ENCODE results near the gene KDM4B. TPM values are rescaled to one million over a fixed set of nuclear protein-coding genes. Genes with fewer than 3 reads are reported as not detected.

Gene KDM4B
- total RNA-seq, 2 donors from 2014 or later: 27.8 to 38.5 TPM

DNA sequence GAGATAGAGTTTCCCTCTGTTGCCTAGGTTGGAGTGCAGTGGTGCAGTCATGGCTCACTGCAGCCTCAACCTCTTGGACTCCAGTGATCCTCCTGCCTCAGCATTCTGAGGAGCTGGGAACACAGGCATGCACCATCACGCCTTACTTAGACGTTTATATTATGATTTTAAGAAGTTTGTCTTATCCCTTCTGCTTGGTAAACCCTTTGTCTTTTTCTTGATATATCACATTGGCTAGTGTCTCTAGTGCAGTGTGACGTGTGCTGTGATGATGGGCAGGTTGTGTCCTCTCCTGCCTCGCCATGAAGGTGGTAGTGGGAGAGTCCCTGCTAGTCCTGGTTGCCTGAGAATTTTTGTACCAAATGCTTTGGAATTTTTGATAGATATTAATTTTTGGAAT, 93.9 kb downstream of the KDM4B start:
- H3K27me3 ChIP-seq (ENCODE audit: control insufficient read depth, insufficient read depth, low read length, poor library complexity, severe bottlenecking): no peaks in the 10 kb centered on the region
- Mint-ChIP-seq H3K27me3 (ENCODE audit: insufficient read depth) (no peaks in the 10 kb centered on the region), H3K4me1 (no peaks in the 10 kb centered on the region), H3K9me3 (peaks cover 18% of the 10 kb centered on the region), H3K27ac (no peak overlapping the region), H3K4me3 (no peak overlapping the region), H3K36me3 (ENCODE audit: low read depth) (peaks cover 34% of the 10 kb centered on the region)
- 95 to 100% methylated on average over 2 to 4 of the region's 4 CpGs for whole genome bisulfite sequencing, 2 experiments (ENCODE audit: insufficient coverage in 1 of 2, insufficient read length in 1 of 2)
- H3K4me3 ChIP-seq (ENCODE audit: low read length): no peak overlapping the region
- peaks cover 23% of the 10 kb centered on the region for H3K36me3 ChIP-seq (ENCODE audit: control insufficient read depth, insufficient read depth, low read length)
- no peak overlapping the region for H3K9ac ChIP-seq (ENCODE audit: extremely low read depth, low read length, poor library complexity, severe bottlenecking)
- no peak for DNase-seq
- peaks cover 13% of the 10 kb centered on the region for H3K9me3 ChIP-seq (ENCODE audit: control insufficient read depth, low read length)
- TF ChIP-seq, protein P1, sequence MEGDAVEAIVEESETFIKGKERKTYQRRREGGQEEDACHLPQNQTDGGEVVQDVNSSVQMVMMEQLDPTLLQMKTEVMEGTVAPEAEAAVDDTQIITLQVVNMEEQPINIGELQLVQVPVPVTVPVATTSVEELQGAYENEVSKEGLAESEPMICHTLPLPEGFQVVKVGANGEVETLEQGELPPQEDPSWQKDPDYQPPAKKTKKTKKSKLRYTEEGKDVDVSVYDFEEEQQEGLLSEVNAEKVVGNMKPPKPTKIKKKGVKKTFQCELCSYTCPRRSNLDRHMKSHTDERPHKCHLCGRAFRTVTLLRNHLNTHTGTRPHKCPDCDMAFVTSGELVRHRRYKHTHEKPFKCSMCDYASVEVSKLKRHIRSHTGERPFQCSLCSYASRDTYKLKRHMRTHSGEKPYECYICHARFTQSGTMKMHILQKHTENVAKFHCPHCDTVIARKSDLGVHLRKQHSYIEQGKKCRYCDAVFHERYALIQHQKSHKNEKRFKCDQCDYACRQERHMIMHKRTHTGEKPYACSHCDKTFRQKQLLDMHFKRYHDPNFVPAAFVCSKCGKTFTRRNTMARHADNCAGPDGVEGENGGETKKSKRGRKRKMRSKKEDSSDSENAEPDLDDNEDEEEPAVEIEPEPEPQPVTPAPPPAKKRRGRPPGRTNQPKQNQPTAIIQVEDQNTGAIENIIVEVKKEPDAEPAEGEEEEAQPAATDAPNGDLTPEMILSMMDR (conservative IDR thresholded peaks at IDR 0.05): no peak
- H3K27ac ChIP-seq (ENCODE audit: low read depth, low read length): no peak overlapping the region
- H3K4me1 ChIP-seq (ENCODE audit: control insufficient read depth, insufficient read depth, low read length): no peaks in the 10 kb centered on the region

DNA sequence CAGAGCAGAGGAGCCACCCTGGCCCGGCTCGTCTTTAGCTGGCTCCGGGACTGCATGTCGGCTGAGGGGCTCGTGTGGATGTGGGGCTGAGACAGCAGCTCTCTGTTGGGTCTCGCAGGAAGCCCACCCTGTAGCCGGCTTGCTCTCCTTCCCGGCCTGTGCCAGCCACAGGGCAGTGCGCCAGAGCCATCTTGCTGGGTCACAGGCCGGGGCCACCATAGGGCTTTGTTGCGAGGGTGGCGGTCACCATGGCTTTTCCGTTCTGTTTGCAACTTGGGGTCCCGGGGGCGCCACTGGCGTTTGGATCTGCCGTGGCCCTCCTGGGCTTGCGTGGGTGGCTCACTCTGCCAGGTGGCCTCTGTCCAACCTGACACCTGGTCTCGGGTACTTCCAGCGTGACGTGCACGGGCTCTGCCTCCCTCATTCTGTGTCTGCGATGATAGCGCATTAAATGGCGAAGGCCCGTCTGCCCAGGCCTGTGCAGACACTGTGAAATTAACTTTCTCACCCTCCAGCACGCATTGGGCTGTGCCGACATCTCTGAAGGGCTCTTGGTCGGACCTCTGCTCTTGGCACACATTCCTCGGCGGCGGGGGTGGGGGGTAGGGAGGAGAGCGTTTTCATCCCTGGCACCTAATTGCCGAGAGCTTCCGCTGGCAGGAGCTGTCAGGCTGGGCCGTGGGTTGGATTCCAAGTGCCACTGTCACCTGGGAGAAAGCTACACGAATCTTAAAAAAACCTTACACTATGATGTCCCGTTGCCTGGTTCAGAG, 95.1 kb downstream of the KDM4B start:
- 92 to 94% methylated on average over 23 to 38 of the region's 38 CpGs for WGBS, 2 experiments (ENCODE audit: insufficient coverage in 1 of 2, insufficient read length in 1 of 2)
- no peak for DNase-seq
- peaks cover 23% of the 10 kb centered on the region for H3K36me3 ChIP-seq (ENCODE audit: control insufficient read depth, insufficient read depth, low read length)
- H3K4me3 ChIP-seq (ENCODE audit: low read length): no peak overlapping the region
- no peak overlapping the region for H3K27ac ChIP-seq (ENCODE audit: low read depth, low read length)
- peaks cover 13% of the 10 kb centered on the region for H3K9me3 ChIP-seq (ENCODE audit: control insufficient read depth, low read length)
- no peaks in the 10 kb centered on the region for H3K27me3 Mint-ChIP-seq (ENCODE audit: insufficient read depth)
- no peaks in the 10 kb centered on the region for H3K4me1 Mint-ChIP-seq
- no peak overlapping the region for H3K27ac Mint-ChIP-seq
- no peak overlapping the region for H3K9ac ChIP-seq (ENCODE audit: extremely low read depth, low read length, poor library complexity, severe bottlenecking)
- H3K27me3 ChIP-seq (ENCODE audit: control insufficient read depth, insufficient read depth, low read length, poor library complexity, severe bottlenecking): no peaks in the 10 kb centered on the region
- peaks cover 18% of the 10 kb centered on the region for H3K9me3 Mint-ChIP-seq
- H3K36me3 Mint-ChIP-seq (ENCODE audit: low read depth): peaks cover 33% of the 10 kb centered on the region
- no peak overlapping the region for H3K4me3 Mint-ChIP-seq
- H3K4me1 ChIP-seq (ENCODE audit: control insufficient read depth, insufficient read depth, low read length): no peaks in the 10 kb centered on the region
- TF ChIP-seq, protein P1 (conservative IDR thresholded peaks at IDR 0.05): no peak

GRCh38 chr19:5064896-5065295, 96.0 kb downstream of the KDM4B start:
- Histone ChIP-seq H3K4me3 (ENCODE audit: low read length) (no peak overlapping the region), H3K27ac (ENCODE audit: low read depth, low read length) (no peak overlapping the region), H3K9me3 (ENCODE audit: control insufficient read depth, low read length) (peaks cover 13% of the 10 kb centered on the region), H3K9ac (ENCODE audit: extremely low read depth, low read length, poor library complexity, severe bottlenecking) (no peak overlapping the region), H3K27me3 (ENCODE audit: control insufficient read depth, insufficient read depth, low read length, poor library complexity, severe bottlenecking) (no peaks in the 10 kb centered on the region), H3K4me1 (ENCODE audit: control insufficient read depth, insufficient read depth, low read length) (no peaks in the 10 kb centered on the region), H3K36me3 (ENCODE audit: control insufficient read depth, insufficient read depth, low read length) (peaks cover 23% of the 10 kb centered on the region)
- H3K4me1 Mint-ChIP-seq: no peaks in the 10 kb centered on the region
- no peak overlapping the region for H3K4me3 Mint-ChIP-seq
- WGBS, 2 experiments (ENCODE audit: insufficient coverage in 1 of 2, insufficient read length in 1 of 2): 96 to 97% methylated on average over 9 to 19 of the region's 19 CpGs
- H3K36me3 Mint-ChIP-seq (ENCODE audit: low read depth): peaks cover 33% of the 10 kb centered on the region
- no peak overlapping the region for H3K27ac Mint-ChIP-seq
- H3K27me3 Mint-ChIP-seq (ENCODE audit: insufficient read depth): no peaks in the 10 kb centered on the region
- DNase-seq: no peak
- peaks cover 18% of the 10 kb centered on the region for H3K9me3 Mint-ChIP-seq
- TF ChIP-seq, protein P1 (conservative IDR thresholded peaks at IDR 0.05): no peak
